Mesendoderm (in vitro differentiated cells): ENCODE results near the gene PLAGL2.
A peak's percentile ranks its signal among the peaks of the same experiment; 100 is the strongest.
"Not testable (repeated sequence)": the region's sequence is repeated elsewhere in the genome, so short reads cannot be mapped to it uniquely, and the experiment has no call there.

Experiments
- DNase-seq: peaks from one replicate; pipeline ENCODE4 v3.0.0; 2013
- H2AK5ac ChIP-seq: 2 replicates; pipeline ENCODE4 v1.6.1; 2013; ENCODE audit warnings: low read length, inconsistent platforms
- H2BK120ac ChIP-seq: 2 replicates; pipeline ENCODE4 v1.6.1; 2013; ENCODE audit warnings: low read depth, mild to moderate bottlenecking, low read length, moderate library complexity, mixed read lengths
- H2BK15ac ChIP-seq: replicated peaks from 2 replicates; pipeline ENCODE4 v1.6.1; 2013; ENCODE audit warnings: low read depth, mild to moderate bottlenecking, moderate library complexity
- H2BK5ac ChIP-seq: 2 replicates; pipeline ENCODE4 v1.6.1; 2013; ENCODE audit warnings: low read length, inconsistent platforms
- H3K18ac ChIP-seq: 2 replicates; pipeline ENCODE4 v1.6.1; 2013; ENCODE audit warnings: mild to moderate bottlenecking, low read length, mixed read lengths
- H3K23ac ChIP-seq: one replicate; pipeline ENCODE4 v1.6.1; 2013; ENCODE audit warnings: low read length
- H3K27ac ChIP-seq: 2 replicates; pipeline ENCODE4 v1.5.1; 2013; ENCODE audit warnings: low read depth, mild to moderate bottlenecking, inconsistent platforms, low read length, moderate library complexity
- H3K27me3 ChIP-seq: 2 replicates; pipeline ENCODE4 v1.6.1; 2013; ENCODE audit warnings: low read length, control low read depth, mild to moderate bottlenecking, inconsistent platforms; ENCODE audit not compliant: insufficient read depth, poor library complexity
- H3K36me3 ChIP-seq: 2 replicates; pipeline ENCODE4 v1.6.1; 2013; ENCODE audit warnings: low read length, inconsistent platforms; ENCODE audit not compliant: control insufficient read depth, insufficient read depth
- H3K4ac ChIP-seq: one replicate; pipeline ENCODE4 v1.6.1; 2013; ENCODE audit warnings: low read depth, mild to moderate bottlenecking, low read length, moderate library complexity
- H3K4me1 ChIP-seq: 2 replicates; pipeline ENCODE4 v1.6.1; 2013; ENCODE audit warnings: low read depth, low read length, inconsistent platforms; ENCODE audit not compliant: control insufficient read depth
- H3K4me2 ChIP-seq: 2 replicates; pipeline ENCODE4 v1.6.1; 2013; ENCODE audit warnings: low read length
- H3K4me3 ChIP-seq: 2 replicates; pipeline ENCODE4 v1.5.1; 2013; ENCODE audit warnings: mild to moderate bottlenecking, low read length
- H3K56ac ChIP-seq: one replicate; pipeline ENCODE4 v1.6.1; 2013; ENCODE audit warnings: low read length
- H3K79me1 ChIP-seq: 2 replicates; pipeline ENCODE4 v1.6.1; 2013; ENCODE audit warnings: low read length, inconsistent platforms
- H3K79me2 ChIP-seq: 2 replicates; pipeline ENCODE4 v1.6.1; 2013; ENCODE audit warnings: mild to moderate bottlenecking, low read length; ENCODE audit not compliant: control insufficient read depth, insufficient read depth
- H3K9ac ChIP-seq: 2 replicates; pipeline ENCODE4 v1.6.1; 2013; ENCODE audit warnings: low read length, inconsistent platforms
- H4K5ac ChIP-seq: one replicate; pipeline ENCODE4 v1.6.1; 2013; ENCODE audit warnings: low read length
- H4K8ac ChIP-seq: one replicate; pipeline ENCODE4 v1.6.1; 2013; ENCODE audit warnings: low read depth, mild to moderate bottlenecking, control low read depth, low read length, moderate library complexity
- WGBS: extraction: QIAGEN DNeasy Blood & Tissue Kit; methylation state at CpG from one replicate; pipeline ENCODE4 v1.1.7; 2013; ENCODE audit warnings: low lambda C conversion rate, missing lambda C conversion rate; ENCODE audit not compliant: insufficient coverage; ENCODE audit errors: extremely low coverage; 5-methylcytosine and 5-hydroxymethylcytosine counted together

Gene PLAGL2

GRCh38 chr20:32181606-32182005, 25.9 kb downstream of the PLAGL2 start:
- Histone ChIP-seq H3K79me1 (no peaks in the 10 kb centered on the region), H2BK120ac (no peak overlapping the region), H2BK15ac (no peak overlapping the region), H3K56ac (no peak overlapping the region), H4K8ac (no peak overlapping the region), H2AK5ac (no peak overlapping the region), H3K4me2 (no peak overlapping the region), H3K23ac (no peak overlapping the region), H3K79me2 (no peaks in the 10 kb centered on the region), H3K18ac (no peak overlapping the region), H3K27ac (no peak overlapping the region), H3K9ac (no peak overlapping the region), H4K5ac (no peak overlapping the region), H3K36me3 (no peaks in the 10 kb centered on the region), H3K4me3 (no peak overlapping the region), H3K27me3 (no peaks in the 10 kb centered on the region), H2BK5ac (no peak overlapping the region), H3K4ac (no peak overlapping the region), H3K4me1 (no peaks in the 10 kb centered on the region)
- WGBS = no CpG with 5 or more reads among the region's 2 CpGs
- no peak for DNase-seq

- Histone ChIP-seq H3K4me3 (no peak overlapping the region), H3K18ac (no peak overlapping the region), H3K4me1 (no peaks in the 10 kb centered on the region), H3K27me3 (no peaks in the 10 kb centered on the region), H2BK5ac (no peak overlapping the region), H3K79me2 (no peaks in the 10 kb centered on the region), H3K23ac (no peak overlapping the region), H3K79me1 (no peaks in the 10 kb centered on the region), H3K27ac (no peak overlapping the region), H2AK5ac (no peak overlapping the region), H4K5ac (no peak overlapping the region), H4K8ac (no peak overlapping the region), H3K4ac (no peak overlapping the region), H3K56ac (no peak overlapping the region), H2BK120ac (no peak overlapping the region), H3K4me2 (no peak overlapping the region), H3K36me3 (no peaks in the 10 kb centered on the region), H2BK15ac (no peak overlapping the region), H3K9ac (no peak overlapping the region)
- no peak for DNase-seq
- WGBS = no CpG with 5 or more reads among the region's 4 CpGs
These were observed 27.6 kb downstream of the PLAGL2 start for GRCh38 chr20:32179934-32180333.

GRCh38 chr20:32179515-32179914, 28.0 kb downstream of the PLAGL2 start:
- no peak for DNase-seq
- no peaks in the 10 kb centered on the region for H3K4me1 ChIP-seq
- no peak overlapping the region for H3K9ac ChIP-seq
- no peak overlapping the region for H4K8ac ChIP-seq
- H3K79me2 ChIP-seq = no peaks in the 10 kb centered on the region
- H3K79me1 ChIP-seq = no peaks in the 10 kb centered on the region
- no peaks in the 10 kb centered on the region for H3K27me3 ChIP-seq
- H2BK15ac ChIP-seq = no peak overlapping the region
- H3K4ac ChIP-seq = no peak overlapping the region
- no peak overlapping the region for H2BK120ac ChIP-seq
- H3K56ac ChIP-seq = no peak overlapping the region
- H3K23ac ChIP-seq = no peak overlapping the region
- no peak overlapping the region for H3K4me3 ChIP-seq
- no peak overlapping the region for H3K4me2 ChIP-seq
- H4K5ac ChIP-seq = no peak overlapping the region
- H2BK5ac ChIP-seq = no peak overlapping the region
- H3K27ac ChIP-seq = no peak overlapping the region
- no peak overlapping the region for H2AK5ac ChIP-seq
- no CpG with 5 or more reads among the region's 2 CpGs for WGBS
- H3K36me3 ChIP-seq = no peaks in the 10 kb centered on the region
- H3K18ac ChIP-seq = no peak overlapping the region

GRCh38 chr20:32177696-32178095, 29.8 kb downstream of the PLAGL2 start:
- H3K4me3 ChIP-seq, H4K8ac ChIP-seq, H3K18ac ChIP-seq, H3K56ac ChIP-seq, H4K5ac ChIP-seq, H3K36me3 ChIP-seq, DNase-seq, H3K79me1 ChIP-seq, H3K9ac ChIP-seq, H3K27me3 ChIP-seq, H3K27ac ChIP-seq, H3K4me2 ChIP-seq, H3K79me2 ChIP-seq, H2BK120ac ChIP-seq, H3K4ac ChIP-seq, H2AK5ac ChIP-seq, H2BK5ac ChIP-seq, H3K4me1 ChIP-seq, H2BK15ac ChIP-seq, H3K23ac ChIP-seq: not testable (repeated sequence)
- WGBS = no CpG with 5 or more reads among the region's 7 CpGs

GRCh38 chr20:32168184-32168910, 39.2 kb downstream of the PLAGL2 start:
- WGBS = no CpG with 5 or more reads among the region's 2 CpGs
- Histone ChIP-seq H3K36me3 (peaks cover 4% of the 10 kb centered on the region), H4K8ac (no peak overlapping the region), H2AK5ac (no peak overlapping the region), H3K23ac (no peak overlapping the region), H3K27ac (no peak overlapping the region), H3K9ac (no peak overlapping the region), H2BK120ac (no peak overlapping the region), H3K56ac (peak overlapping the region; percentile 19), H3K4ac (no peak overlapping the region), H3K4me2 (no peak overlapping the region), H2BK5ac (no peak overlapping the region), H3K4me3 (no peak overlapping the region), H4K5ac (no peak overlapping the region), H3K79me2 (no peaks in the 10 kb centered on the region), H2BK15ac (no peak overlapping the region), H3K27me3 (no peaks in the 10 kb centered on the region), H3K4me1 (peaks cover 3% of the 10 kb centered on the region), H3K79me1 (no peaks in the 10 kb centered on the region), H3K18ac (no peak overlapping the region)
- peak; percentile 81 for DNase-seq

- H3K27me3 ChIP-seq = no peaks in the 10 kb centered on the region
- no peak overlapping the region for H3K18ac ChIP-seq
- no peak overlapping the region for H4K5ac ChIP-seq
- H2BK120ac ChIP-seq = no peak overlapping the region
- no peaks in the 10 kb centered on the region for H3K79me1 ChIP-seq
- no peak overlapping the region for H3K56ac ChIP-seq
- no peak overlapping the region for H2AK5ac ChIP-seq
- H3K23ac ChIP-seq = no peak overlapping the region
- no peak overlapping the region for H3K4ac ChIP-seq
- no peak overlapping the region for H3K4me2 ChIP-seq
- H2BK5ac ChIP-seq = no peak overlapping the region
- H3K36me3 ChIP-seq = peaks cover 6% of the 10 kb centered on the region
- no peak overlapping the region for H2BK15ac ChIP-seq
- no peak overlapping the region for H3K9ac ChIP-seq
- peaks cover 3% of the 10 kb centered on the region for H3K4me1 ChIP-seq
- no peak overlapping the region for H3K4me3 ChIP-seq
- no CpG with 5 or more reads among the region's 4 CpGs for WGBS
- H3K79me2 ChIP-seq = no peaks in the 10 kb centered on the region
- no peak overlapping the region for H3K27ac ChIP-seq
- no peak overlapping the region for H4K8ac ChIP-seq
- DNase-seq = no peak
These were observed 40.0 kb downstream of the PLAGL2 start for GRCh38 chr20:32167552-32167951.
